DMS 273 (cell line): ENCODE results near the gene SEPHS1.

ENCODE experiments used
- DNase-seq: peaks from one replicate; lab custom pipeline; 2025; ENCODE audit not compliant: unreplicated experiment; lab: John Stamatoyannopoulos, UW

The SEPHS1 gene

DNA sequence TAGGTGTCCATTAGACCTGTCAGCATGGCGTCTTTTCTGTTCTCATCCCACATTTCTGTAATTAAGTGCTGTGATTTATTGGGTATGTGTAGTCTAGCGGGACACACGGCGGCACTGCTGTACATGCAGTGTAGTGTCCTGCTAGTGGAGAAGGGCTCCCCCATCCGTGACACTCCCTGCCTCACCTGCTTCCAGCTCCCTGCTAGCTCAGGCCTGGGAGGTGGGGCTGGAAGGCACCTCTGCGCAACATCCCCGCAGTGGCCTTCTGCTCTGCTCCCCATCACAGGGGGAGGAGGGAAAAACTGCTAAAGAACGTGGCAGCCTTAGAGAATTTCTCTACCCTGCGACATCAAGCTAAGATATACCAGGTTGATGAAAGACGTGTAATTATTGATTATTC lies 19.5 kb downstream of the SEPHS1 start:
- DNase-seq: no peak

DNA sequence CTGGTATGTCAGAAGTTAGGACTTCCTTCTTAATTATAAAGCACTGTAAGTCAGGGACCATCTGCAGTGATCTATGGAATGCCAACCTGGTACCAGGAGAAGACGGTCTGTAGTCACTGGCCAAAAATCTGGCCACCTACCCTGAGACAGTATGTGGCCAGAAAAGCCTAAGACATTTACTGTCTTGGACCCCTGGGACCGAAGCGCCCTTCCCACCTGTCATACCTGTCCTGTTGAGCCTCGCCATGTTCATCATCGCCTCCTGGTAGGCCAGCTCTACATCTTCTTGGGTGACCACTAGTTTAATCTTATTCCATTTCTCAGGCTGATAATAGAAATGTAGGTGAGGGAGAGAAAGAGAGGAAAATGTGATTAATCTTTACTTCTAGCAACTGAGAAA lies 20.0 kb downstream of the SEPHS1 start:
- DNase-seq: no peak

DNA sequence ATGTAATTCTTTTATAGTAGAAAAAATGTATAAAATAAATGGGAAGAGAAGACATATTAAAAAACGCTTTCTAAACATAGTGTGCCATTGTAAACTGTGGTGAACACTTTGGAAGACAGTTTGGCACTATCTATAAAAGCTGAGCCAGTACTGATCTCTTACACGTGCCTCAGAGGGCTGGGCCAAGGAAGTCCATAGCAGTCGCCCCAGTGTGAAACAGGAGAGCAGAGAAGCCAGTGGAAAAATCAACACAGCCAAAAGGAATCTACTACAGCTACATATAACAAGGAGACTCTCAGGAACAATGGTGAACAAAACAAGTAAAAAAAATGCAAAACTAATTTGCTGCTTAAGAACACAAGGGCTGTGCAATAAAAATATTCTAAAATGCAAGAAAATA lies 20.6 kb downstream of the SEPHS1 start:
- no peak for DNase-seq

DNA sequence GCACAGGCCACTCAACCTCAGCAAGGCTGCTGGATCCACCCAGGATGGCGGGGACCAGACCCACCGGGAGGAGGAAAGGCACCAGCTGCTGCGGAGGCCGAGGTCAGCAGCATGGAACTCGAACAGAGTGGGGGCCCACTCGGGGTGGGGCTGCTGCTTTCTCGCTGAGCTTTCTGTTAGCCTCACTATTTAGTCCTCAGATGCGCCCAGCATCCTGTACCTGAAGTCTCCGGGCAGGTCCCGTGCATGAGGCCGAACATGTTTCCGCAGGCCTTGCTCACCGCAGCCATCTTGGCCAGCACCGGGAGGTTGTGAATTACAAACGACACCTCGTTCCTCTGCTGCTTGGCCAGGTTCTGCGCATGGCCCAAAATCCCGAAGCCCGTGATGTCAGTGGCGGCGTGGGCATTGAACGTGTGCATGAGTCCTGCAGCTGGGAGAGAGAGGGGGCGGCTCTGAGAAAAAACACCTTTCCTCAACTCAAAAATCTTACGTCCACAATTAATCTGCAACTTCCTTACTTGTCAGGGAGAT lies 25.4 kb downstream of the SEPHS1 start:
- DNase-seq: no peak

DNA sequence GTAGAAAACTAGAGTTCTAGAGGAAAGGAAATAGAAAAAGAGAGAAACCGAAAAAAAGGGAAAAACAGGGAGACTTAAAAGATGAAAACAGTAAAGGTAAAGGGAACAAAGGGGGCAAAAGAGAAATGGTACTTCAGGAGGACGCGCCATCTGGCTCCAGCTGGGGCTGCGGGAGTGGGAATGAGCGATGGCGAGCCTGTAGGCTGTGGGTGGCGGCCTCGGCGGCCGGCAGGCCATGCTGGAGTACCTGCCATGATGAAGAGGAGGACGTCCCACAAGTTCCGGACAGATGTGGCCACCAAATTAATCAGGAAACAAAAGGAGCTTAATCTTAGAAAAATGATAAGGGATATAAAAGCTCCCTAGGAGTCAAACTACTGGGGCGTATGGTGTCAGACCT lies 26.5 kb downstream of the SEPHS1 start:
- DNase-seq: no peak

DNA sequence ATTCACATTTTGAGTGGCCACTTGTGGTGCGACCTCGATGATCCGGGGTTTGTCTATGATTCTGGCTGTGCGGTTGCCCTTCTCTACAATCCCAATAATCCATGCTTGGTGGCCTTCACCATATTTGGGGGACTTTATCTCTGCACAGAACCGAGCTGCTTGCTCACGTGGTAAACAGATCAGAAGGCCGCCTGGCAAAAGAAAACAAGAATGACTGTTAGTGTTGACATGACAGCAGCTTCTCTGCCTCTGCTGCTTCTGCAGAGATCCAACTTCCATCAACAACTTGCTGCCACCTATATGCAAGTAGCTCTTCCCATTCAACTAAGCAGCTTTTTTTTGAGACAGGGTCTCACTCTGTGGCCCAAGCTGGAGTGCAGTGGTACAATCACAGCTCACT lies 28.9 kb downstream of the SEPHS1 start:
- DNase-seq: no peak

DNA sequence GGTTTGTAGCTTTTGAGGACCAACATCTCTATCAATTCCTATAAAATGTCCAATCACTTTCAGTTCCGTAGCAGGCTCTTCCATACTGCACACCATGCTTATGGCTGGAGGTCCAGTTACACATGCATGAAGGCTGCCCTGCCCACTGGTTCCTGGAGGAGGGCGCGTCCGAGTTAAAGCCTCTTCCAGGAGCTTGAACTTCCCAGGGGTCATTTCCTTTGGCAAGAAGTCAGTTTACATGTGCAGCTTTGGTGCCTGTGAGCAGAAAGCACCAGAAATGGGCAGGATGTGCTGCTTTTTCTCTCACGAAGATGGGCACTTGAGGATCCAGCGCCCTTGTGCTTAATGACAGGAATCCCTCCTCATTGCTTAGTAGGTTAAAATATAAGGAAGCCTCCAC lies 30.6 kb downstream of the SEPHS1 start:
- DNase-seq: no peak

DNA sequence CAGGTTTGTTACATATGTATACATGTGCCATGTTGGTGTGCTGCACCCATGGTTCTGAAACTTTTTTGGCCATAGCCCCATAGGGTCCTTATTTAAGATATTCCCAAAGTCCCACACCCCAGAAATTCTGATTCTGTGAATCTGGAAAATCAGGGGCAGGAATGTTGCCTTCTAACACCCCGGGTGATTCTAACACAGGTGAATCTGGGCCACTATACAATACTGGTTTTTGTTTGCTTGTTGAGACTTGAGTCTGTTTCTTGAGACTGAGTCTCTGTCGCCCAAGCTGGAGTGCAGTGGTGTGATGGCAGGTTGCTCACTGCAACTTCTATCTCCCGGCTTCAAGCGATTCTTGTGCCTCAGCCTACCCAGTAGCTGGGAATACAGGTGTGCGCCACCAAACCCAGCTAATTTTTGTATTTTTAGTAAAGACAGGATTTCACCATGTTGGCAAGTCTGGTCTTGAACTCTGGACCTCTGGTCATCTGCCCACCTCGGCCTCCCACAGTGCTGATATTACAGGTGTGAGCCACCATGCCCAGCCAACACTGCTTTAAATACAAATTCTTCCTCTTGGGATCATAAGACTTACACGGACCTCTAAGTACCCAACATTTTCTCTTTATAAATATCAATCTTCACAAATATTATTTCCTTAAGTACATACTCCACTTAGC lies 31.3 kb downstream of the SEPHS1 start:
- DNase-seq: no peak

DNA sequence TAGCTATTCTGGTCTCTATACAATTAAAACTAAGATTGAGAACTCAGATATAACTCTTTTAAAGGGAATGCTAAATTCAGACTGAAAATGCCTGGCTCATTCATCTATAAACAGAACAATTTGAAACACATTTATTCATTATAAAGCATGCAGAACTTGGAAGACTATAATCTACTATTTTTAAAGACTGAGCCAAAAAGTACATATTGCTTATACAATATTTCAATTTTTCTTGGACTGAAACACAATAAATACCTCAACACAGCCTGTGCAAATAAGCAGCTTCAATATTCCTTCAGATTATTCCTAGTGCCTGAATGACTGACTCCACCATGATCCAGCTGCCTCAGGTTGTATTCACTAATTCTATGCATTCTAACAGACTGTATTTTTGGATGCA lies 32.7 kb downstream of the SEPHS1 start:
- no peak for DNase-seq

DNA sequence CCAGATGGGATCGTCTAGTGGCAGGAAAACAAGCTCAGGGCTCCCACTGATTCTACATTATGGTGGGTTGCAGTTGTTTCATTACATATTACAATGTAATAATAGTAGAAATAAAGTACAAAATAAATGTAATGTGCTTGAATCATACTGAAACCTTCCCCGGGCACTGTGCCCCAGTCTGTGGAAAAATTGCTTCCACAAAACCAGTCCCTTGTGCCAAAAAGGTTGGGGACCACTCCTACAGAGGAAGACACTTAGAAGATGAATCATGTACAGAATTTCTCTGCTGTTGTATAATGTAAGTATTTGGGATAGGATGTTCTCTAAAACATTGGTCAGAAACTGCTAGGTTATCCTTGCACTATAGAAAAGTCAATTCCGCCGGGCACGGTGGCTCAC lies 36.9 kb downstream of the SEPHS1 start:
- no peak for DNase-seq

DNA sequence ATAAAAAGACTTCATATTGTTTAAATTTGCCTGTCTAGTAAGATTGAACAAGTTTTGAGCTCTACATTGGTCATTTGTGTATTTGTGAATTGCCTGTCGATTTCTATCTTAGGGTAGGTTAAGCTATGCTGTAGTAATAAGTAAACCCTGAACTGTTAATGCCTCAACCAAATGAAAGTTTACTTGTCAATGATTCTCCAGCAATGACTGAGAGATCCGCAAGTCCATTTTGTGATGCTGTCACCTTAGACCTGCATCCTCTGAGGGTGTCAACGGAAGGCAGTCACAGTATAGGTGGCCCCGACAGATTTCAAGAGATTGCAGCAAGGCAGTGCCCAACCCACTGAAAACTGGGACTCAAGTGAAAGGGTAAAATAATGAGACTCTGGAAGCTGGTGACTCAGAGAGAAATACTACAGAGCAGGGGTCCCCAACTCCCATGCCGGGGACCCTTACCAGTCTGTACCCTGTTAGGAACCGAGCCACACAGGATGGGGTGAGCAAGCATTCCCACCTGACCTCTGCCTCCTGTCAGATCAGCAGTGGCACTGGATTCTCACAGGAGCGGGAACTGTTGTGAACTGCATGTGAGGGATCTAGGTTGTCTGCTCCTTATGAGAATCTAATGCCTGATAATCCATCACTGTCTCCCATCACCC lies 37.4 kb downstream of the SEPHS1 start:
- DNase-seq: no peak

DNA sequence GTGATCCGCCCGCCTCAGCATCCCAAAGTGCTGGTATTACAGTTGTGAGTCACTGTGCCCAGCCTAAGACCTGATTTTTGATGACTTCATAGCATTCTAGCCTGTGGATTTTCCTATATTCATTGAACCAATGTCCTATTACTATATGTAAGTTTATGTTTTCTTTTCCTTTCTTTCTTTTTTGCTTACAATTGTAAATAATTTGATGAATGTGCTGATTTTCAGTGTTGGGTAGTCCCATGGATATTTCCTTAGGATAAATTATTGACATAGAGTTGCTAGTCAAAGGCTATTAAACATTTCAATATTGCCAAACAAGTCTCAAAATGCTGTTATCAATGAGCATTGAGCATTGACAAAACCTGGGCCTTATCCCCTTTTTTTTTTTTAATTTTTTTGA lies 38.3 kb downstream of the SEPHS1 start:
- DNase-seq: no peak

DNA sequence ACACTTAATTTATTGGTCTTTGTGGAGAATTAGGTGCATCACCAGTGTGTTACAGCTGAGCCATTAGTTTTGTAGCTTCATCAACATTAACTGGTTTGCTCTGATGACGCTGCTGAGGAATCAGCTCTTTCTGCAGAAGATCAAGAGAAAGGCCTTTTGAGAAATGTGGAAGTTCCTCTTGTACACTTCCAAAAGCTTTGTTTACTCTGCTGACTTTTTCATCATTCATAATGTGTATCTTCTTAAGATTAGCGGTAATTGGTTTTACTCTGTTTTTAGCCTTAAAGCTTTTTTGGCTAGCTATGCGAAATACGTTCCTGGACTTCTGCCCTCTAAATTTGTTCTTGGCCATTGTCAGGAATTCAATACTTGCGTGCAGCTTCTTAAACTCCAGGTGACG lies 40.0 kb downstream of the SEPHS1 start:
- DNase-seq: no peak

DNA sequence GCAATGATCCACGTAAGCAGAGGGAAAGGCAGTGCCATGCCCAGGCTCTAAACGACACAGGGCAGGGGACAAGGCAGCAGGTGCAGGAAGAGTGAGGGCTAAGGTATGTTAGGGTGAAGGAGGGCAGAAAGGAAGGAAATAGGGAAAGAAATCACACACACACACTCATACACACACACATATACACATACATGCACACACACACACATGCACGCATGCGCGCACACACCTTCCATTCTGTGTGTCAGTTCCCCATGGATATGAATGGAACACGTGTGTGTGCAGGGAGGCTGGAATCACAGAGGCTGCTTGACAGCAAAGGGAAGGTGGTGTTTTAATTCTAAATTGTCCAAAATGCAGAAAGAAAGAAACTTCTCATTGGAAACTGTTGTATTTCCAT lies 42.0 kb downstream of the SEPHS1 start:
- no peak for DNase-seq

DNA sequence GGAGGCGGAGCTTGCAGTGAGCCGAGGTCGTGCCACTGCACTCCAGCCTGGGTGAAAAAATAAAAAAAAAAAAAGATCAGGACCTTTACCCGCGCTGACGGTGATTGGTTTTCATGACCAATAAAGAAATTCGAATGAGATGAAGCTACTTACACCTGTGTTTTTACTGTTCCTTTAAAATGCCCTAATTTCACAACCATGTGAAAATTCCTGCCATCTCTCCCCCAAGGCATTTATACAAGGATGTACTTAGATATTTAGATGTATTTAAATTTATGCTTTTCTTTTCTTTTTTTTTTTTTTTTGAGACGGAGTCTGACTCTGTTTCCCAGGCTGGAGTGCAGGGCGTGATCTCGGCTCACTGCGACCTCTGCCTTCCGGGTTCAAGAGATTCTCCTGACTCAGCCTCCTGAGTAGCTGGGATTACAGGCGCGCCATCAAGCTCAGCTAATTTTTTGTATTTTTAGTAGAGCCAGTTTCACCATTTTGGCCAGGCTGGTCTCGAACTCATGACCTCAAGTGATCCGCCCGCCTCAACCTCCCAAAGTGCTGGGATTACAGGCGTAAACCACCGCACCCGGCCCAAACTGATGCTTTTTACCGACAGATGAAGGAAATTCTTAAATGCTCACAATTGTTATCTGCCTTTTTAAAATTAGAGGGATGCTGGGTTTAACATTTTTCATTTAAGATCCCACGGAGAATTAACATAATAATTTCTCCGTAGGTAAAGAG lies 45.1 kb downstream of the SEPHS1 start:
- no peak for DNase-seq

DNA sequence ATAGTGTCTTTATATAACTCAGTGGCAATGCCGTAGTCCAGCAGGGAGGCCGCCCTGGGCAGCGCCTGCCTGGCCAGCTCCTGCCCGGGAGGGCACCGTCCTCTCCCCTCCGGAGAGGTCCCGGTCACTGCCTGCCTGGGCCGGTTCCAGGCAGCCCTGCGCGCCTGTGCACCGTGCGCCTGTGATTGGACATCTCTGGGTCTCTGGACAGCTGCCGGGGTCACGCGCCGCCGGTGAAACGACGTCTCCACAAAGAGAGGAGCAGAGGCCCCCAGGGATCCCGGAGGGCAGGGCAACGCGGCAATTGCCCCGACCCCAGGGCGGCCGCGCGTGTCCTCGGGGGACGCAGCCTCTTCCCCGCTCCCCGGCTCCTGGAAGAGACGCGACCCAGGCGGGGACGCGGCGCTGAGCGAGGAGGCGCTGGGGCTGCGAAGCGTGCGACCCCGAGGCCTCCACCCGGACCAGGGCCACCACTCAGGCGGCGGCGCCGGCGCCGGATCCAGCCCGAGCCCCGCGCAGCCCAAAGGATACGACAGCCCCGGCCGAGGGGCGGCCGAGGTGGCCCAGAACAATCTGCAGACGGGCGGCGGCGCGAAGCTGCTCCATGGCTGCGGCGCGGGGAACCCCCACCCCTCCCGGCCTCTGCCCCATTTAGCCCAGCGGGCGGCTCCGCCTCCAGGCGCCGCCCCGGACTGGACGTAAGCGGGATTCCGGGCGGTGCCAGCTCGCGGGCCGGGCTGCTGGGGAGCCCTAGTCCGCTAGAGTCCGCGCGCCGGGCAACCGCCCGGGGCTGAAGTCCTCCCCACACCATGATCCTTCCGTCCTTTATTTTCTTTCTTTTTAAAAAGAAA lies 48.4 kb downstream of the SEPHS1 start, which contains the start of gene PHYH:
TSS of gene PHYH (minus strand) at position 628 of the 851 bp plus-strand sequence. CDS start at position 606, 22 bp downstream.
- DNase-seq: peak; percentile 88

DNA sequence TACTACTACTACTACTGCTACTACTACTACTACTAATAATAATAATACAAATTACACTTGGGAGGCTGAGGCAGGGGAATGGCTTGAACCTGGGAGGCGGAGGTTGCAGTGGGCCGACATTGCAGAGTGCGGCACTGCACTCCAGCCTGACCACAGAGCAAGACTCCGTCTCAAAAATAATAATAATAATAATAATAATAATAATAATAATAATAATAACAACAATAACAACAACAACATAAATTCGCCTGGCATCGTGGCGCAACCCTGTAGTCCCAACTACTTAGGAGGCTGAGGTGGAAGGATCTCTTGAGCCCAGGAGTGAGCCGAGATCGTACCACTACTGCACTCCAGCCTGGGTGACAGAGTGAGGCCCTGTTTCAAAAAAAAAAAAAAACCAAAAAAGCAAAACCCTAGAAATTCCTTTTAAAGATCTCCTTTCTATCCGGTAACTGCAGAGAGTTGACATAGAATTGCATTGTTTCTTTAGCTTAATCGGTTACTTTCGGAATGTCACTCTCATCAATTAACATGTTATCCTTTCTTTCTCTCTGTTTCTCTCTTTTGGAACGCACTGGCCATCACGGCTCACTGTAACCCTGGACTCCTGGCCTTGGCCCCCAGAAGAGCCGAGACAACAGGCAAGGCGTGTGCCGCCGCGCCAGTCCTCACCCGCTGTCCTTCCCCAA lies 49.2 kb downstream of the SEPHS1 start:
- DNase-seq: no peak

DNA sequence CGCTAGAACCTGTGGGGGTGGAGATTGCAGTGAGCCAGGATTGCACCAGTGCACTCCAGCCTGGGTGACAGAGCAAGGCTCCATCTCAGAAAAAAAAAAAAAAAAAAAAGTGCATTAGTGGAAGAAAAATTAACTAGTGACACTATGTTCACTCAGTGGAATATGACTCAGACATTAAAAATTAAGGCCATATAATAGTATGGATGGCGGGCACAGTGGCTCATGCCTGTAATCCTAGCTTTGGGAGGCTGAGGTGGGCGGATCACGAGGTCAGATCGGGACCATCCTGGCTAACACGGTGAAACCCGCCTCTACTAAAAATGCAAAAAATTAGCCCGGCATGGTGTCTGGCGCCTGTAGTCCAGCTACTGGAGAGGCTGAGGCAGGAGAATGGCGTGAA lies 51.6 kb downstream of the SEPHS1 start:
- no peak for DNase-seq

DNA sequence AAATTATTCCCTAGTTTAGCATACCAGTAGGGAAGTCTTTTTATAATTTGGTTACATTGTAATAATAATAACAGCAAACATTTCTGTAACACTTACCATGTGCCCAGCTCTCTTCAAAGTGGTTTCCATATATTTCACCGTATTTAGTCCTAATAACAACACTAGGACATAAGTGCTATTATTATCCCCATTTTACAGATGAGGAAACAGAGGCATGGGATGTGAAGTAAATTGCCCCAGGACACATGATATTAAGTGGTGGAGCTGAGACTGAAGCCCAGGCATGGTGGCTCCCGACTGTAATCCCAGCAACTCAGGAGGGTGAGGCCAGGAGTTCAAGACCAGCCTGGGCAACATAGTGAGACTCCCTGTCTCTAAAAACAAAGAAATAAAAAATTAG lies 53.3 kb downstream of the SEPHS1 start:
- DNase-seq: no peak
